H7 (cell line): ENCODE measurements around the gene FAM118A. TPM values are rescaled to one million over a fixed set of nuclear protein-coding genes. Genes with fewer than 3 reads are reported as not detected.

Source experiments
- DNase-seq: peaks from one replicate; pipeline ENCODE4 v3.0.0; 2012
- H3K27me3 ChIP-seq: 2 replicates; pipeline ENCODE4 v1.6.0; 2011; ENCODE audit warnings: mild to moderate bottlenecking, low read length; ENCODE audit not compliant: control insufficient read depth, insufficient read depth
- H3K36me3 ChIP-seq: replicated peaks from 2 replicates; pipeline ENCODE4 v1.5.1; 2011; ENCODE audit warnings: low read length; ENCODE audit not compliant: control insufficient read depth, insufficient read depth
- H3K4me3 ChIP-seq: 2 replicates; pipeline ENCODE4 v1.5.1; 2011; ENCODE audit warnings: low read depth, mild to moderate bottlenecking, control low read depth, low read length, moderate library complexity; ENCODE audit not compliant: insufficient read depth
- total RNA-seq: library from RNA; depleted of rRNA; stranded (reverse); fragments of >200 nt; shearing (Covaris generic); gene quantifications from 2 replicates; pipeline ENCODE4 v1.2.3, GENCODE V29; 2014; rRNA removed

The FAM118A gene
- total RNA-seq, 1 experiment from 2014 or later, result 15.7 TPM

DNA sequence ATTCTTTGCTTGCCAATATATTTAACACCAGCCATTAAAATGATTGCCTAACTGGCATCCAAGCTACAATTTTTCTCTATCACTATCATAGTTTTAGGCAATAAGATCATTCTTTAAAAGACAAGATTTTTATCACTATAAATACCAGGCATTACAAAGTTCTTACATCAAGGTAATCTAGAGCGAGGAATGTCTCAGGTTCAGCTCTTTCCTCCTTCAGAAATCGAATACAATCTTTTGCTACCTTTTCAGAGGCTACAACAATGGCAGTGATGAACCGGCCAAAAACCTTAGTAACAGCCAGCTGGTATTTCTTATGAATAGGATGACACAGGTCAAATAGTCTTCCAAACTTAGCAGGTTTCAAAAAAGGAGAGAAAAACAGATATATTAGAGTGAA is 79.8 kb downstream of the FAM118A start:
- Histone ChIP-seq H3K27me3 (no peaks in the 10 kb centered on the region), H3K36me3 (no peaks in the 10 kb centered on the region), H3K4me3 (no peak overlapping the region)
- no peak for DNase-seq

Other genes starting within 250 kb of the FAM118A start
- 82.6 and 89.0 TPM in 2 replicates for gene NUP50, start 146.0 kb upstream of the FAM118A start, total RNA-seq
- gene KIAA0930, start 69.0 kb upstream of the FAM118A start, total RNA-seq, result 37.5 and 43.9 TPM in 2 replicates
- gene UPK3A, start 25.0 kb upstream of the FAM118A start, total RNA-seq, result 0.41 TPM in 1 of 2 replicates, not detected in the other
- 0.07 TPM in 1 of 2 replicates, not detected in the other for gene SMC1B, start 103.7 kb downstream of the FAM118A start, total RNA-seq
- gene RIBC2, start 103.8 kb downstream of the FAM118A start, total RNA-seq, result 1.9 and 2.2 TPM in 2 replicates
- gene FBLN1, start 192.9 kb downstream of the FAM118A start, total RNA-seq, result 126 and 132 TPM in 2 replicates